ENCODE data around the gene AK9.

DNA sequence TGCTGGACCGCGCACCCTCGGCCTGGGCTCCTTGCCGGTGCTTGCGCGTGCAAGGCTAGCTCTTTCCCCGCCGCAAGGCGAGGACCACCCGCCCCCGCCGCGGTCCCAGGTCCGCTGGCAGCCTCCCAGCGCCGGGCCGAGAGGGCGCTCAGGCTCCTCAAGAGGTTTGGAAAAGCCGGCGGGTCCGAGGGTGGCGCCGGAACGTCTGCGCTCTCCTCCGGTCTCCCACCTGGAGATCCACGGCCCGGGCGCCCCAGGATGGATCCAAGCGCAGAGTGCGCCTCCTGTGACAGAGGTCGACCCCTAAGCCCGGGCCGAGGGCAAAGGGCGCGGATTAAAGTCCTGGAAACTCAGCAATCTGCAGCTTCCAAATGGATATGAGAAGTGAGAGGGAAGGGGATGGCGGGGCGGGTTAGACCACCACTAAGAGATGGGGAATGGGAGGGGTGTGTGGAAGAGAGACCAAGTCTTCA, 234.9 kb downstream of the AK9 start:
- TF ChIP-seq EZH2 (IDR thresholded peaks at IDR 0.05; ENCODE audit: low read depth, low read length, severe bottlenecking) (no peak), CBX5 (IDR thresholded peaks at IDR 0.05; ENCODE audit: low read depth, low read length) (no peak), EGR1 (IDR thresholded peaks at IDR 0.05; ENCODE audit: borderline replicate concordance, low read depth, low read length) (no peak), CEBPB (IDR thresholded peaks at IDR 0.05; ENCODE audit: low read depth, low read length) (no peak), TEAD4 (IDR thresholded peaks at IDR 0.05; ENCODE audit: low read depth, low read length) (no peak), HDAC6 (IDR thresholded peaks at IDR 0.05; ENCODE audit: low read depth, low read length) (no peak), JUND (IDR thresholded peaks at IDR 0.05; ENCODE audit: low read length) (no peak), POLR2A (IDR thresholded peaks at IDR 0.05; ENCODE audit: control extremely low read depth in 1 of 2, low read depth in 2 of 2, low read length in 2 of 2) (no peak)
- TF ChIP-seq, protein P1, sequence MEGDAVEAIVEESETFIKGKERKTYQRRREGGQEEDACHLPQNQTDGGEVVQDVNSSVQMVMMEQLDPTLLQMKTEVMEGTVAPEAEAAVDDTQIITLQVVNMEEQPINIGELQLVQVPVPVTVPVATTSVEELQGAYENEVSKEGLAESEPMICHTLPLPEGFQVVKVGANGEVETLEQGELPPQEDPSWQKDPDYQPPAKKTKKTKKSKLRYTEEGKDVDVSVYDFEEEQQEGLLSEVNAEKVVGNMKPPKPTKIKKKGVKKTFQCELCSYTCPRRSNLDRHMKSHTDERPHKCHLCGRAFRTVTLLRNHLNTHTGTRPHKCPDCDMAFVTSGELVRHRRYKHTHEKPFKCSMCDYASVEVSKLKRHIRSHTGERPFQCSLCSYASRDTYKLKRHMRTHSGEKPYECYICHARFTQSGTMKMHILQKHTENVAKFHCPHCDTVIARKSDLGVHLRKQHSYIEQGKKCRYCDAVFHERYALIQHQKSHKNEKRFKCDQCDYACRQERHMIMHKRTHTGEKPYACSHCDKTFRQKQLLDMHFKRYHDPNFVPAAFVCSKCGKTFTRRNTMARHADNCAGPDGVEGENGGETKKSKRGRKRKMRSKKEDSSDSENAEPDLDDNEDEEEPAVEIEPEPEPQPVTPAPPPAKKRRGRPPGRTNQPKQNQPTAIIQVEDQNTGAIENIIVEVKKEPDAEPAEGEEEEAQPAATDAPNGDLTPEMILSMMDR (IDR thresholded peaks at IDR 0.05; ENCODE audit: control extremely low read depth in 1 of 3, insufficient read depth in 1 of 3, low read depth in 1 of 3, low read length in 3 of 3) = no peak
